Activated CD4-positive, alpha-beta T cell treated with anti-CD3 and anti-CD28 coated beads for 48 hours (primary cell): Measurements from ENCODE around the gene HCN3.
A peak's percentile ranks its signal among the peaks of the same experiment; 100 is the strongest.

Experiments
- DNase-seq: peaks from one replicate; pipeline ENCODE4 v3.0.0-alpha.2; 2020

Gene HCN3

DNA sequence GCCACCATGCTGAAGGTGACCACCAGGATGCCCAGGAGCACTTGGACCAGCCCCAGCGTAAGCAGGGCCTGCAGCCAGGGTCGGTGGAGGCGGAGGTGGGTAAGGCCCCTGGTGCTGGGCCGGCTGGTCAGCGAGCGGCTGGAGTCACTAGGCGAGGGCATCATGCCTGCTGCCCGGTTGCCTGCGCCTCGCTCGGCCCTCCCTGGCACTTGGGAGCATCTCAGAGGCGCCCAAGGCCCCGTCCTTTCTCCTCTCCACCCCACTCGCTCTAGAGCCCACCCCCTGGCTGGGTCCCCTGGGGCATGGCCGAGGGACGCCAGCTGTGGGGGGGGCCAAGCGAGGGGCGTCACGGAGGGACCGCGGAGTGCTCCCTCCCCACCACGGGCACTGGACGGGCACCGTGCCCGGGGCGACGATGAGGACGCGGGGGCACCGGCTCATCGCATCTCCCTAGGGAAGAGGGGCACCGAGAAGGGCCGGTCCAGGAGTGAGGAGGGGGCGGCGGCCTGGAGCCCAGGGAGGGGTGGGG is 22.5 kb upstream of the HCN3 start:
- DNase-seq: no peak

DNA sequence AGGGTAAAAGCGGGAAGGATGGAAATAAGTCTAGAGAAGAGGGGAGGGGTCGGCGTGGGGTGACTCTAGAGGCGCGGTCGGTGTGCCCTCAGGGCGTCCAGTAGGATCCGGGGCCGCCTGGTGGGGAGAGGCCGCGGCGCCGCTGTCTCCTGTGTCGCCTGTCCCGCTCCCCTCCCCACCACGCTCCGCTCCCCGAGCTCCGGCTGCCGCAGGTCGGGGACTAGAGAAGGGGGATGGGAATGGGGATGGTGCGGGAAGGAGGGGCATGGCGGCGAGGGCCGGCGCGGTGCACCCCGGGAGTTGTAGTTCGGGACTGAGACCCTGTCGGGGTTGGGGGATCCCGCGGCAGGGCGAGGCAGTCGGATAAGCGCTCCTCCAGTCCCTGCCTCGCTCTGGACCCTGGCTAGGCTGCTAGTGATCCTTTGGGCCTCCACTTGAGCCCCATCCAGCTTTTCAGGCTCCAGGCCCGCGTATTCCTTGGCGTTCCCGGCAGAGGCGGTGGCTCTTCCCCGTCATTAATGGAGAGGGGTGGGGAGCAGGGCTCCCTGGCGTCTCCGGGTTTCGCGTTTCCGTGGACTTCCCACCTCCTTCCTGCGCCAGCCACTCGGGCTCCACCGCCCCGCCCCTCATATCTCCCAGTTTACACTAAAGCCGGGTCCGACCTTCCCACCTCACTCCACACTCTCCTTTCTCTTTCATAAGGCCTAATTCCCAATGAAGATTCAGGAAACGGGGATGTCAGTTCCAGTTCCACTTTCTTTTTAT is 21.8 kb upstream of the HCN3 start, which contains the start of gene ENTREP3:
Gene ENTREP3, minus strand, starts transcription at position 241 of the 765 bp plus-strand sequence. CDS start 606 bp downstream, outside the sequence.
- peak; percentile 88 for DNase-seq

DNA sequence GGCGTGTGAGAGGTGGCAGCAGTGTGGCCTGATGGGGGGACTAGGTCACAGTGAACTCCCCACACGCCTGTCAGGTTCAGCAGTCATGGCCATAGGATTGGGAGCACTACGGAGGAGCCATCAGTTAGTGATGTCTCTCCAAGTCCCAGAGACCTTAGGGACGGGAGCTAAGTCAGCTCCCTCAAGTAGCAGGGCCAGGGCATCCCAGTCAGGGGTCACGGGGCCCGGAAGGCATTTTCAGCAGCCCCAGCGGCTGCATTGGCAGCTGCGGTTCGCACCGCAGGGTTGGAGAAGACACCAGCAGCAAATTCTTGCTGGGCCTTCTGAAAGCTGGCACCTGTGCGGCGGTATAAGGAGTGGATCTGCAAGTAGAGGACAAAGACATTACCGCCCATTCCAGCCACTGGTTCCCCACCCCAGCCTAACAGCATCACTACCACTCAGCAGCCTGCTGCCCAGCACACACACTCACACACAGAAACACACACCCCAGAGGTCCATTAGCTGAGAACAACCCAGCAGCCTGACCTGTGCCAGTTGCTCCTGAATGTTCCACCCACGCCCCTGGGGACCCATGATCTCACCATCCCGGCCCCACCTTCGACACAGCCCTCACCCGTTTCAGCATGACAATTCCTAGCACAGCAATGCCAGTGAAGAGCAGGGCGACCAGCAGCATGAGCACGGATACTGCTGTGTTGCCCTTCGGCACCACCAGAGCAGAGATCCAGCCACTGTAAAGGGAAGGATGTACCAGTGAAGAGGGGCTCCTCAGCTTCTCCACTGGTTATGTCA is 21.0 kb upstream of the HCN3 start:
- no peak for DNase-seq

DNA sequence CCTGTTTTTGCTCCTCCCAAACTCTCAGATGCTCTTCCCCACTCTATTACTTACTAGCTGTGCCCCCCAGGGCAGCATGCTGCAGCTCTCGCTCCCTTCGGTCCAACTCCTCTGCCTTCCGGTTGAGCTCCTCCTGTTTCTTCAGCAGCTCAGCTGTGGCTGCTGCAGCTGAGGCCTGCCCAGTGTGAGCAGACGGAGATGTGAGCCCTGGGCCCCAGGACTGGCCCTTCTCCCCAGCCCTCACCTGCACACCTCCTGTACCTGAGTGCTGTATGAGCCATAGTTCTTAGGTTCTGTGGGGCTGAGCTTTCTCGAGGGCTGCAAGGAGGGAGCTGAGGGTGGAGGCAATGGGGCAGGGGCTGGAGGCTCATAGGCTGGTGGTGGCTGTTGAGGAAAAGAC is 17.0 kb upstream of the HCN3 start:
- DNase-seq: no peak

DNA sequence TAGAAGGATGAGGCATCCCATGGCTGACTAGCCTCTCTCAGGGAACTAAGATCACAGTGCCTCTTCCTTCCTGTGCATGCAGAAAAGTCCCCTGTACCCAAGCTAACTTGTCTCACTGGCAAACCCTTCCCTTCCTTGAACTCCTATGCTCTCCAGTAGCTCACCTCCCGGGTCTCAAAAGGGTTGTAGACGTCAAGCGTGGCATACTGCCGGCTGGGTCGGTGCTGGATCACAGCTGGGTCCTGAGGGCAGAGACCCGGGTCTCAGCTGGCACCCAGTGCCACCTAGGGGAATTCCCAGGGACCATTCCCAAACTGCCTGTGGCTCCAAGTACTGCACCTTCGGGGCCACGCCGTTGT is 15.8 kb upstream of the HCN3 start:
- peak; percentile 50 for DNase-seq

DNA sequence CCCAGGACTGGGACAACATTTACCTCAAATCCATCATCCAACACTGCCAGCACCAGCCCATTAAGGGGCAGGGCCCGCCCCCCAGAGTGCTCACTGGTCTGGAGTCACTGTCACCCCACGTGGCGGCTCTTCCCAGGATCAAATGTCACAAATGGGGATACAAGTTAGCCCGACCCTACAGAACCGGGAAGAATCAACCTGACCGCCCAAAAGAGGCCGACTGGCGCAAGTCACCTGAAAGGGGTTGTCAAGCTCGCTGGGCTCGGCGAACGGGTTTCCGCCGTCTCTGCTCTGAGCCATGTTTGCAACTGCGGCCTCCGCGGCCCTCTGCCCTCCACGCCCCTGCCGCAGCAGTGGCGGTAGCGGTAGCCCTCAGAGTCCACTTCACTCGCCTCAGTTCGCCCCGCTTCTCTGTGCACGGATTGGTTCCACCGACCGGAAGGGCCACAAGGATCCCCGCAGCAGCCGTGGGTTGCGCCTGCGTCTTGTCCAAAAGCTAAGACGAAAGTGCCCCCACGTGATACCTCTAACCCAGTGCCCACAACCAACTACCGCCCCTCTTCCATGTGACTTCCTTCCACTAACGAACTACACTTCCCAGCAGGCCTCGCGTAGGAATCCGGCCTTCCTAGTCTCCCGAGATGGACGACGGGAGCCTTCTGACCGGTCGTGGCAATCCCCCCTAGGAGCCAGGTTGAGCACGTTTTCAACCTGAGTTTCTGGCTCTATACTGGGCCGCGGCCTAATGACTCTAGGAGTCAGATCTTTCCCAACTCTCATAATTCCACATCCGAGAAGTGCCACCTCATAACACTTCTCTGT is 15.2 kb upstream of the HCN3 start, which contains the start of gene SCAMP3:
Gene SCAMP3, minus strand, starts transcription at position 509 of the 822 bp plus-strand sequence. Its CDS starts 209 bp downstream, at position 300.
- DNase-seq: peak; percentile 91

DNA sequence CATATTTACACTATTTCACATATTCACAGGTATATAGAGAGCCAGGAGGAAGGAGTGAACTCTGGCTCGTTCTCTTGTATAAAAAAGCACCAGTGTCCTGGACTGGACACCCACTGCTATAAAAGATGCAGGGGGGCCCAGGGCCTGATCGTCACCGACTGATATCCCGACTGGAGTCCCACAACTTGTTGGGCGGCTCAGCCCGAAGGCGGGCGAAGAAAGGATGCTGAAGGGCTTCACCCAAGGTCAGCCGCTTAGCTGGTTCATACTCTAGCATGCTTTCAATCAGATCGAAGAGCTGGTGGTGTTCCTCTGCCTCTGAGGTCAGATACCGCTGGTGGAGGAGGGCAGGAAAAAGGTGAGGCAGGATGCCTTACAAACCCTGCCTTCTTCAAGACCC is 14.2 kb upstream of the HCN3 start:
- DNase-seq: no peak

DNA sequence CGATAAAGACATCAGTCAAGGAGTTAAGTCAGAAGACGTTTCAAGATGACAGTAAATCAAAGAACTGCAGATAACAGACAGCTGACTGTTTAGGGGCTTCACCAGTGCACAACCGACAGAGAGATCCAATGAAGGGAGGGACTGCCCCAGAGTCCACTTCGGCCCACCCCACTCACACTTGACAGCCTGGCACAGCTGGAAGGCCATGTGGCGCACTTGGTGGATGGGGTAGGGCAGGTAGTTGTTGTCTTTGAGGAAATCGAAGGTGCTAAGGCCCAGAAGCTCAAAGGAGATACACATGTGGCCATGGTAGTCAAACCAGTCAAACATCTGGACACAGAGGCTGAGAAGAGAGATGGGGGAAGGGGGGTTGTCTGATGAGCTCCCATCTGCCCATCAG is 10.7 kb upstream of the HCN3 start:
- DNase-seq: no peak

DNA sequence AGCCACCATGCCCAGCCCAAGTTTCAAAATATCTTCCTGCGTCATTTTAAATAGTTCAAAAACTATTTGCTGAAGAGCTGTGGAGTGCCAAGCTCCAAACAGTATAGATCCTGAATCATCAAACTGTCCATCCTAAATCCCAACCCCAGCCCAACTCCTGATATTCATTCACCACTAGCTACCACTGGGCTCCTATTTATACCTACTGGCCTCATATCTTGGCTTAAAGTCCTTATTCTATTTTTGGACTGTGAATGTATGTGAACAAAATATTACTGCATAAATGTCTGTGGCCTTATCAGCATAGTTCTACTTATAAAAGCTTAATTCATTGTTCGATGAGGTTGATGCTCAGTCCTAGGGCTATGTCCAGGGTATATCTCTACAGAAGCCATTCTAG is 9.9 kb upstream of the HCN3 start:
- no peak for DNase-seq

DNA sequence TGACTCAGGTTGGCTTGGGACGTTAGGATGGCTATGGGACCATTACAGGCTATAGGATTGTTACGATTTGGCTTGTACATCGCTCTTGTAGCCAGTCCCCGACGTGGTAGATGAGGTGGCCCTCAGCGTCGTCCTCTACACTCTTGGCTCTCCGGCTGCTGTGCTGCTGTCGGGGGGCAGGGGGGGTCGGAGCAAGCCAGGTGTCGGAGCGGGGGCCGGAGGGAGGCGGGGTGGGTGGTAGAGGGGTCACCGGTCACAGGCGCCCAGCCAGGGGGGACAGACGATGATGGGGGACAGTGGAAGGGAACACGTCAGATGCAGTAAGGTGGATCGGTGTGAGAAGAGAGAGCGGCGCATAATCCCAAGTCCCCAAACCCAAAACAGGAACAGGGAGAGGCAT is 8.6 kb upstream of the HCN3 start:
- DNase-seq: no peak

DNA sequence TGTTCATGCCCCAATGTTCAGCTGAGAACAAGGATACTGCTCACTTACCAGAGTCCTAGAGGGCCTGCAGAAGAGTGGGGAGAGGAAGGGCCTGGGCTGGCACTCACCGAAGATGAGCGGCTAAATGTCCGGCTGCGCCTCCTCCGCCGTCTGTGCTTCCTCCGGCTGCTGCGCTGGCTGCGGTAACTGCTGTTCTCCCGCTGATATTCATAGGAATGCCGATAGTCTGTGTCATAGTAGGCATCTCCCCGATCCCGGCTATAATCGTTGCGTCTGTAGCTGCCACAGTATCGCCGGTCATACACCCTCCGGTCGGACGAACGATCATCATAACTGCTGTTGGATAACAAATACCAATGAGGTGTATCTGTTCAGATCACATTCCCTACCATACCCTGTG is 7.9 kb upstream of the HCN3 start:
- DNase-seq: no peak

DNA sequence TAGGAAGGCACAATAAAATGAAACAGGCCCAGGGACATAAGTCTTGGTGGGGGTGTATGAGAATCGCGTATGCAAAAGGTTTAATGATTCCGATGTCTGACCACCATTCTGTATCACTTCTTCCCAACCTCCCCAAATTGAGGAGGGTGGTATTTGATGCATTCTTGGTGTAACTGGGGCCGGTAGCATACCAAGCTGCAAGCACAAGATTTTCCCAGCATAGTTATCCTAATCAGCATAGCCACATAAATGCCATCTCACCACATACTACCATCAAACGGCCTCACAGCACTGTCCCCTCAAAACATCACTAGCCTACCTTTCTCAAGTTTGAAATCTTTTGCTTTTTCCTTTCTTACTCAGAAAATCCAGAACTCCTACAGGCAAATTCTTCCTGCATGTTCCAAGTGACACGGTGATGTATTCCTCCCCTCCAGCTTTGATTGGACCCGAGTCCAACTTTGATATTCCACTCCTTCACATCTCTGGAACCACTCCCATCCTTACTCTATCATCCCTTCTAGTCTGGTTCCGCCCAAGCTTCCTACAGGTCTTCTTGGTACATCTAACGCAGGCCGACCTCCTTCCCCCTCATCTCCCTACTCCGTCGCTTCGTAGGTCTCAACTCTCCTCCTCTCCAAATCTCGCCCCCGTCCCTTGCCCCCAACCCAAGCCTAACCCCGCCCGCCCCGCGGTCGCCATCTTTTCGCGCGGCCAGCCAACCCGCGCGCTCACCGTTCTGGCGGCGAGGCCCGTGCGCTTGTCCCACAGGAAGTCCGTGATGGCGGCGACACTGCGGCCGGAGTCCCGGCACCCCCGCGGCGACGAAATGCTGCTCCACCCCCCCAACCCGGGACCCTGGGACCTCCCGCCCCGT is 4.6 kb upstream of the HCN3 start:
- no peak for DNase-seq

DNA sequence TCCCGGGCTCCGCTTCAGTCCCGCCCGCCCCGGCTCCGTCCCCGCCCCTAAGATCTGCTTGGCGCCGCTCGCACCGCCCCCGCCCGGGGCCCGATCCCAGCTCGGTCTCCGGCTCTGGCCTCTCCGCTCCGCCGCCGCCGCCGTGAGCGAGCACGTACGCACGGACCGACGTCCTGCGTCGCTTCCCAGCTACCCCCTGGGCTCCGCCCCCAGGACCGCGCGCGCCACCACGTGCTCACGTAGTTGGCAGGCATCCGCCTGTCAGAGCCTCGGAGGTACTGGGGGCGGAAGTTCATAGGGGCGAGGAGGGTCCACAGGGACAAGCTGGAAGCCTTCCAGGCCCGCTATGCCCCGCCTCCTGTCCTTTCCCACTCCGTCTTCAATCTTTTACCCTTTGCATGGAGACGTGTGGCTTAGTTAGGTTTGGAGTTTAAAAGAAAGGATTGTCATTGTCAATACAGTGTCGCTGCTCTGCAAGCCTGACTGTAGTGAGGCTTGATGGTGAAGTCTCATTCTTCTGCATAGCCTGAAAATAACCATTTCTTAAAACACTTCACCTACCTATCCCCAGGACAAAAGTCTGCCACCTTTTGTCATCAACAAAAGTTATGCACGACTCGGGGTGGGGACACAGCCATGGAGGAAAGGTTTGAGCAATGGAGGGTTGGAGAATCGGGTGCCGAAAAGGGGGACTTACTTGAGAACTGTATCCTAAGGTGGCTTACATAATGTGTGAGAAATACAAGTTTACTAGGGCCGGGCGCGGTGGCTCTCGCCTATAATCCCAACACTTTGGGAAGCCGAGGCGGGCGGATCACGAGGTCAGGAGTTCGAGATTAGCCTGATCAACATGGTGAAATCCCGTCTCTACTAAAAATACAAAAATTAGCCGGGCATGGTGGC is 3.7 kb upstream of the HCN3 start, which contains the start of gene CLK2:
Gene CLK2, minus strand, starts transcription at position 162 of the 903 bp plus-strand sequence. CDS start 2,527 bp downstream, outside the sequence.
- peak; percentile 99 for DNase-seq

DNA sequence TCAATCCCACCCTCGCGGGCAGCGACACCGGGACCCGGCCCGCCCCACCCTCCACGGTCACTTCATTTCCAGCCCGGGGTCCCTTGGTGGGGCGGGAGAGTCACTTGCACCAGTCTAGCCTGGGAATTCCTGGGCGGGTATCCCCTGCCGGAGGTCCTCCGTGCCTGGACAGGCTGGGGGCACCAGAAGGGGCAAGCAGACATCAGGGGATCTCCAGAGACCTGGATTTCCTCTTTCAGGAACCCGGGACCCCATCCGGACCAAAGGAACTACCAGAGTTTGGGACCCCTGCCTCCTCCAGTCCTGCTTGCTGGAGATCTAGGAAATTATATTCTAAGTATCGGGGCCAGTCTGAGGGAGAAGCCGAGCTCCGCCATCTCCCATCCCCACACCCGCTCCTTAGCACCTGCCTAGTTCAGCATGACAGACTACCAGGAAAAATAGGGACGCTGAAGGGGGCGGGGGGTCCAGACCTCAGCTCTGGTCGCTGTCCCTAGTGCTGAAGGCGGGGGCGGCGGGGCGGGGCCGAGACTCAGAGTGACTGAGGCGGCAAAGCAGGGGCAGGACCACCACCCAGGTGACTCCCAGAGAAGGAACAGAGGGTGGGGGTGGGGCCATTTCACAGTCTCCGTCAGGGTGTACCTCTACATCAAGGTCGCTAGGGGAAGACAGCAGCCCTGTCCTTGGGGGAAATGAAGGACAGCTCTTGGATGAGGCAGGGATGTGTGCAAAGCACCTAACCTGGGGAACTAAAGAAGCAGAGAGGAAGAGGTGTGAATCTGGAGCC is 832 bp downstream of the HCN3 start:
- DNase-seq: peak; percentile 86

DNA sequence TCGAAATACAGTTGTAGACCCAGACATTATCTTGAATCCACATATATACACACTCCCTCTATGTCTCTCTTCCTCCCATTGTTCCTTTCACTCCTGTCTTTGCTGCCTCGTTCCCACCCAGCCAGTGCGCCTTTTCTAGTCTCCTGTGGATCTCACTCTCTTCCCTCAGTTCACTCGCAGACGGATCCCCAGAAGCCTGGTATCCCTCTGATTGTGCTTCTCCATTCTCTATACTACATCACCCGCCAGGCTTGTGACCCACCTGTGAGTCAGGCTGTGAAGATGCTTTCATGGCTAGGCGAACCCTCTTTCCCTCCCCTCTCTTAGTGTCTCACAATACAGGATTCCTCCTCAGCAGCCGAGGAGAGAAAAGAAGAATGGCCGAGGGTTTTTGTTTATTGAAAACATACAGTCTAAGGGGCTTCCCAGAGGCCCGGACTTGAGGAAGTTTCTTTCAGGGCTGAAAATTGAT is 1.5 kb downstream of the HCN3 start:
- no peak for DNase-seq

DNA sequence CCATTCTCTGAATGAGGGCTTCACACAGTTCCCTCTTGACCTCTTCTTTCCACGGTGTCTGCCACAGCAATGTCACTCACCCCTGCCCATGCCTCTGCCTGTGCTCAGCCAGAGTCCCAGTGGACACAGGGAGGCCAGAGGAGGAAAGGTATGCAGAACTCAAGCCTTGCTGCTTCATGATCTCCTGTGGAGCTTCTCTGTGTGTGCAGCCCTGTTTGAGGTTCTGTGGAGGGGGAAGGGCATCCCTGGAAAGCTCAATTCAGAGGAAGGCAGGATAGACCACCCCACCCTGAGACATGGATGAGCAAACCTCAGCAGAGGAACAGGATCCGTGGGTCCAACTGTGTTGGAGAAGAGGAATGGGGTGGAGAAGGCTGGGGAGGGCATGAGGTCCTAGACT is 2.0 kb downstream of the HCN3 start:
- no peak for DNase-seq

DNA sequence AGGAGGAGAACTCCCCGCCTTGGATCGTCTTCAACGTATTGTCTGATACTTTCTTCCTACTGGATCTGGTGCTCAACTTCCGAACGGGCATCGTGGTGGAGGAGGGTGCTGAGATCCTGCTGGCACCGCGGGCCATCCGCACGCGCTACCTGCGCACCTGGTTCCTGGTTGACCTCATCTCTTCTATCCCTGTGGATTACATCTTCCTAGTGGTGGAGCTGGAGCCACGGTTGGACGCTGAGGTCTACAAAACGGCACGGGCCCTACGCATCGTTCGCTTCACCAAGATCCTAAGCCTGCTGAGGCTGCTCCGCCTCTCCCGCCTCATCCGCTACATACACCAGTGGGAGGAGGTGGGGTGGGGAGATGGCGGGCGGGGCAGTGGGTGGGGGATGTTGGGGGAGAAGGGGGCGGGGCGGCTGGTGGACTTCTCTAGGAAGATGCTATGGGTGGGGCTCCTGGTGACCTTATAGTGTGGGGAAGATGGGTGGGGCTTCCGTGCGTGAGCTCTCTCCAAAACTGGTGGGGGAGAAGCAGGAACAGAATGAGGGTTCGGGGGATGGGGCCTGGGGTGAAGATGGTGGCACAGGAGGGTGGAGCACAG is 5.3 kb downstream of the HCN3 start:
- DNase-seq: no peak

DNA sequence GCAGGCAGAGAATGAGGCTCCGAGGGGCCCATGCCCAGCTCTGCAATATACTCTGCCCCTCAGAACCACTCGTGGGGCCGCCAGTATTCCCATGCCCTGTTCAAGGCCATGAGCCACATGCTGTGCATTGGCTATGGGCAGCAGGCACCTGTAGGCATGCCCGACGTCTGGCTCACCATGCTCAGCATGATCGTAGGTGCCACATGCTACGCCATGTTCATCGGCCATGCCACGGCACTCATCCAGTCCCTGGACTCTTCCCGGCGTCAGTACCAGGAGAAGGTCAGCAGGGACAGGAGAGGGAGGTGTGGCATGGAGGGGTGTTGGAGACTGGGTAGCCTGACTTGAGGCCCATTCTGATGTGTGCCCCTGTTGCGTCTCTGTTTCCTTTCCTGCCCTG is 7.2 kb downstream of the HCN3 start:
- no peak for DNase-seq

DNA sequence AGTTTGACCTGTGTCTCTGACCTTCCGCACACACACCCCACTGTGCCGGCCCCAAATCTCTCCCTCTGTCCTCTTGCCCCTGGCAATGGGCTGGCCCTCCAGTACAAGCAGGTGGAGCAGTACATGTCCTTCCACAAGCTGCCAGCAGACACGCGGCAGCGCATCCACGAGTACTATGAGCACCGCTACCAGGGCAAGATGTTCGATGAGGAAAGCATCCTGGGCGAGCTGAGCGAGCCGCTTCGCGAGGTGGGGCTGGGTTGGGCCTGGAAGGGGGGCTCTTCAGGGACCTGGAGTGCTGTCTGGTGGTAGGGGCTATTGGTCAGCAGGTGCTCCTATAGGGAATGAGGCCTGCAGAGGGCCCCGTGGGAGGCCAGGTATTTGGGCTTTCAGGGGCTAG is 7.8 kb downstream of the HCN3 start:
- DNase-seq: no peak
